ENCODE data around the gene ZNF556.

The ZNF556 gene

GRCh38 chr19:2912306-2912705 lies 45.2 kb downstream of the ZNF556 start:
- peak in 1 of 2 donors; percentile 18 for DNase-seq

GRCh38 chr19:2917275-2918184 lies 50.4 kb downstream of the ZNF556 start:
- DNase-seq, result no peak

DNA sequence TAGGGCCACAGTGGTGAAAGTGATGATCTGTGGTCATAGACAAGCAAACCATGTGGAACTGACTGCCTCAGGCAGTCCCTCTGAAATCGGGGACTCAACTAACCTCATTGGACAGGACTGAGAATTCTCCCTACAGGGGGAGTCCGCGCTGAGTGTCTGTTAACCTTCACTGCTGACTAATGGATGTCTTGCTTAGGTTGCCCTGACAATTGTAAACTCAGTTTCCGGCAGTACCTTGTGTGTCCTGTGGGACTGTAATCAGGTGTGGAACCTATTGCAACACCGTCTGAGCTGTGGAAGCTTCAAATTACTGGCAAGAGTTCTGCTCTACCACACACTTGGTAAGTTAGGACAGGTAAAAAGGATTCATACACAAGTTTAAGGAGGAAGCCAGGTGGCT lies 55.9 kb downstream of the ZNF556 start:
- no peak for DNase-seq

DNA sequence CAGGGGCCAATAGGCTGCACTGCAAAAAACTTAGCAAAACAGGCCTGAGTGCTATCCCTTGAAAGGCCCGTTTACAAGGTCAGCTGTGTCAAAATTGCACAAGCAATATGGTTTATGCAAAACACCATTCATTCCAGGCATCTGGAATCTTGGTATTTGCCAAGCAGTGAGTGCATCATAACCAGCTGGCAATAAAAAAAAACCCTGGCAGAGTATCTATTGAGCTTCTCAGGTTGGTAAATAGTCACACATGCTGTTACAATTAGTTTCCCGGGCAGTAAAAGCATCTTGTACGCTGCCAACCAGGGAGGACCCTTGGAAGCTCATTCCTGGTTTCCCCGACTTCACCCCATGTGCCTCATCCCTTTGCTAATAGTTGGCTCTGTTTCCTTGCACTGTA lies 56.4 kb downstream of the ZNF556 start:
- DNase-seq, result no peak

DNA sequence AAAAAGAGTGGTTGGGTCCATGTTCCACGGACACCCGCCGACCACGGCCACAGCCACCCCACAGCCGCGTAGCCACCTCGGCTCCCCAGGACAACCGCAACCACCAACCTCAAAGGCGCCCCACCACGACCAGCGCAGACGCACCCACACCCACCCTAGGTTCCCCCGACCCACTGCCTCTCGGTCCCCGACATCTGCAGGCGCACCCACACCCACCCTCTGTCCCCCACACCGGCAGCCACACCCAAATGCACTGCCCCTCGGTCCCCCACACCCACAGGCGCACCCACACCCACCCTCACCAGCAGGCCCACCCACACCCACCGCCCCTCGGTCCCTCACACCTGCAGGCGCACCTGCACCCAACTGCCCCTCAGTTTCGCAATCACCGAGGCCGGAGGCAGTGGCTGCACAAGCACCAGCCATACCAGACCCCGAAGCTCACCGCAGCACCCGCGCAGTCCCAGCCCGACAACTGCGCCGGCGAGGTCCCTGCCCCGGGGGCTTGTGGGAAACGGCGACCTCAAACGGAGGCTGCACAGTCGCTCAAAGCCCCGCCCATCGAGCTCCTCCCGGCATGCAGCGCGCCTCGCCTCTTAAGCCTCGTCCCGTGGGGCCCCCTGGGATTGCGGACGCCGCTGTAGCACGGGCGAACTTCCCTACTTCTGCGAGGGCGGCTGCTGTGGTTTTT lies 59.4 kb downstream of the ZNF556 start:
- DNase-seq, result no peak

DNA sequence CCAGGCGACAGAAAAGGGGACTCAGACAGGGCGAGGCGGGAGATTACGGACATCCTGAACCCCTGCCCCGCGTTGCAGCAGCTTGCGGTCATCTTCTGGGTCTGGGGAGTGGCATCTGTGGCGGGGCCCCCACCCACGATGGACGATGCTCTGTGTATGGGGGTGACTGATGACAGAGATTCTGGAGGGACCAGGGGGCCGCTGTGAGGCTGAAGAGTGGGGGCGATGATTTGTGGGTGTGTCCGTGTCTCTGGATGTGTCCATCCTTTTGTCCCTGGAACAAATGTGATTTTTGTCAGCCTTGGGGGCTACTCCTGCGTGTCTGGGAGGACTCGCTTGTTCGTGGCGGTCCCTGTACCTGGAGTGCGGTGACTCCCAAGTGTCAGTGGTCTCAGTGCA lies 59.9 kb downstream of the ZNF556 start:
- DNase-seq, result no peak
